Mucosa of descending colon (tissue), 3 donors: Measurements from ENCODE around the gene DIDO1. TPM values are rescaled to one million over a fixed set of nuclear protein-coding genes. Genes with fewer than 3 reads are reported as not detected.
"Not testable (repeated sequence)": the region's sequence is repeated elsewhere in the genome, so short reads cannot be mapped to it uniquely, and the experiment has no call there.

Experiments
- ATAC-seq: fragments of 200-7000 bp; cut with Tn5 transposase; one replicate; pipeline ENCODE4 v1.9.1; 2020; ENCODE audit warnings: mild to moderate bottlenecking, moderate library complexity
- DNase-seq, 3 donors: peaks; one replicate each; pipeline ENCODE4 v3.0.0-alpha.2; 2020
- H3K36me3 ChIP-seq: fragments of 200-600 bp; one replicate; pipeline ENCODE4 v1.8.0; 2021; ENCODE audit warnings: low read depth, mild to moderate bottlenecking
- H3K4me1 ChIP-seq: fragments of 200-600 bp; one replicate; pipeline ENCODE4 v1.8.0; 2021; ENCODE audit warnings: low read depth, mild to moderate bottlenecking
- H3K4me3 ChIP-seq: fragments of 200-600 bp; one replicate; pipeline ENCODE4 v1.8.0; 2021; ENCODE audit warnings: mild to moderate bottlenecking
- H3K9me3 ChIP-seq: fragments of 200-600 bp; one replicate; pipeline ENCODE4 v1.8.0; 2021; ENCODE audit warnings: mild to moderate bottlenecking
- intact Hi-C, 2 donors: fragments of 100-400 bp; cut with DNase I in 1 of 2; cut with micrococcal nuclease in 1 of 2; formaldehyde crosslinking; loops; one replicate each; pipeline versions ENCODE4 v1.11.0 to v1.11.1; 2022; cut with DNase I, micrococcal nuclease
- total RNA-seq, 3 donors: library from RNA; stranded (reverse); fragmentation: NEBNext Ultra II Directional in 2 of 3; extraction: Animal tissue kit (Norgen Biotek cat#: 25700) in 2 of 3; gene quantifications; one replicate each; pipeline versions ENCODE4 v1.2.1 to v1.2.4, GENCODE V29; 2021 to 2023
- TF ChIP-seq, protein P1 (sequence below): fragments of 200-600 bp; IDR thresholded peaks from one replicate; pipeline ENCODE4 v1.8.0; 2022; ENCODE audit warnings: antibody characterized with exemption, mild to moderate bottlenecking
- donor health status: DM: no; HTN: no; CAD: no; lungs with moderate emphysema.
- donor health status: DM: no; HTN: no; CAD: no.
- donor health status: DM: no; HTN: yes; CAD: no.

Gene DIDO1
- total RNA-seq, 3 donors from 2014 or later: 53.4 to 72.5 (median 67.4) TPM

DNA sequence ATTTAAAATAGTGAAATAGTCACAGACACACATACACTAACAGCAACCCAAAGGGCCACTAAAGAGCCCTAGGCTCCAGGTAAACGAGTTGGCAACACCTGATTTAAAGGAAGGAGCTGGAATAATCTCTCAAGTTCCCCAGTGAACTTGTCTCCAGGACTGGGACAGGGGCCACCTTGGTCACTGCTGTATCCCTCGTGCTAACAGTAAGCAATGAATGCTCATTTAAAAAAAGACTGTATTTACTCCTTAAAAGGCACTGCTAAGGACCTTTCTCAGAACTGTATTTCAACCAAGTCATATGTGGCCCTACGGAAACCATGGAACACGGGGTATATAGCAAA, 1.3 kb downstream of the DIDO1 start:
- no peak for DNase-seq
- H3K4me1 ChIP-seq: peaks cover 54% of the 10 kb centered on the region
- intact Hi-C loops: no loop called here
- no peaks in the 10 kb centered on the region for H3K9me3 ChIP-seq
- ATAC-seq: no peak
- H3K4me3 ChIP-seq: peak overlapping the region; percentile 99
- H3K36me3 ChIP-seq: no peaks in the 10 kb centered on the region
- TF ChIP-seq, protein P1, sequence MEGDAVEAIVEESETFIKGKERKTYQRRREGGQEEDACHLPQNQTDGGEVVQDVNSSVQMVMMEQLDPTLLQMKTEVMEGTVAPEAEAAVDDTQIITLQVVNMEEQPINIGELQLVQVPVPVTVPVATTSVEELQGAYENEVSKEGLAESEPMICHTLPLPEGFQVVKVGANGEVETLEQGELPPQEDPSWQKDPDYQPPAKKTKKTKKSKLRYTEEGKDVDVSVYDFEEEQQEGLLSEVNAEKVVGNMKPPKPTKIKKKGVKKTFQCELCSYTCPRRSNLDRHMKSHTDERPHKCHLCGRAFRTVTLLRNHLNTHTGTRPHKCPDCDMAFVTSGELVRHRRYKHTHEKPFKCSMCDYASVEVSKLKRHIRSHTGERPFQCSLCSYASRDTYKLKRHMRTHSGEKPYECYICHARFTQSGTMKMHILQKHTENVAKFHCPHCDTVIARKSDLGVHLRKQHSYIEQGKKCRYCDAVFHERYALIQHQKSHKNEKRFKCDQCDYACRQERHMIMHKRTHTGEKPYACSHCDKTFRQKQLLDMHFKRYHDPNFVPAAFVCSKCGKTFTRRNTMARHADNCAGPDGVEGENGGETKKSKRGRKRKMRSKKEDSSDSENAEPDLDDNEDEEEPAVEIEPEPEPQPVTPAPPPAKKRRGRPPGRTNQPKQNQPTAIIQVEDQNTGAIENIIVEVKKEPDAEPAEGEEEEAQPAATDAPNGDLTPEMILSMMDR: no peak

DNA sequence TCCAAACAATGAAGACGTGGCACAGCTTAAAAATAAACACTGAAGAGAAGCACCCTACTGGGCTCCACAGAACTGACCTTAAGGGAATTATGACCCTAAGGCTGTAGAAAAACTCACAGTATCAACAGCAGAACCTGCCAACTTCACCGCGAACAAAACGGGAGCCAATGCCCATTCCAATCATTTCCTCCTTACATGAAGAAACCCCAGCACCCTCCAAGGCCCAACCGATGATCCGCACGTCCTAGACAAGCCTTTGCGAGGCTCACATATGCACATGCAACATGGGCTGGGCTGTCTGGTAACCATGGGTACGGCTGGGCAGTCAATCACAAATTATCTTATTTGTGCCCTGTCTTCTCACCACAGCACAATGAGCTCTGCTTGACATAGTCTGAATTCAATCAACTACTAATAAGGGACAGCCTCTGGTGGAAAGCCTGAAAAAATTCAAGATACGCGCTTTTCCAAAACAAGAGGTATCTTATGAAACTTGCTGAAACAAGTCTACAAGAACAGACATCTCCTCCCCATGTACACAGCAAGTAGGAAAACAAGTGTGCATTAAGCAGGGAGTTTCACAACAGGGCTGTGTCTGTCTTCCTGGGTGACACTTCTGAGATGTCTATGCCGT, 1.7 kb downstream of the DIDO1 start:
- intact Hi-C loops: no loop called here
- TF ChIP-seq, protein P1: no peak
- peak; percentile 11 for ATAC-seq
- no peaks in the 10 kb centered on the region for H3K36me3 ChIP-seq
- H3K4me3 ChIP-seq: no peak overlapping the region
- peaks cover 53% of the 10 kb centered on the region for H3K4me1 ChIP-seq
- peak in 2 of 3 donors; percentile 47 to 56 for DNase-seq
- no peaks in the 10 kb centered on the region for H3K9me3 ChIP-seq

DNA sequence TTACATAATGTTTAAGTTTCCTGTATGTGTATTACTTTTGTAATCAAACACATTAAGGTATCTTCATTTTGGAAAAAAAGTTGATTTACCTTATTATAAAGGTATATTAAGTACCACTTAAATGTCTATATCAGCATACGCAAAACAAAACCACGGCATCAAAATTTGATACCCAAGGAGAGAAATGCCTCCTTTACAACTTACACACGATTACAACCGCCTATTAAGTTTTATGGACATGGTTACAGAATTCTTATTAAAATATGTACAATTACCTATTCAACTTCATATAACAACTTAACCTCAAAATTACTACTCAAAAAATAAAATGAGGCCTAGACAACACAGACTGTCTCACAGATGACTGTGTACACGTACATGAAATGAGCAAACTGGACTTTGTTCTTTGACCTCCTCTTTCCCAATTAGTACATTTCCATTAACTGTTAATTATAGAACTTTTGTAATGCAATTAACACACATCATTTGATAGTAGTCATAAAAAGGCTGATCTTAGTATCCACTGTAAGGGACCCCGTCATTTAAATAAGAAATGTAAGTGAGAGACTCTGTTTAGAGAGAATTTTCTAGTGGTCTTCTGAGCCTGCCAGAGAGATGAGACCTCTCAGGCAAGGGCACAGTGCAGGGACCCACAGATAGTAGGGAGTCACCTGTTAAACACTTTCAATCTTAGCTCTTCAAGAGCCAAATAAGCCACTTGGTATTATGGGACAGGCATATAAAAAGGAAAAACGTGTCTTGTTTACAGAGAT, 2.5 kb downstream of the DIDO1 start:
- H3K36me3 ChIP-seq: no peaks in the 10 kb centered on the region
- TF ChIP-seq, protein P1: no peak
- no peaks in the 10 kb centered on the region for H3K9me3 ChIP-seq
- ATAC-seq (no peak), DNase-seq (no peak)
- intact Hi-C loops: no loop called here
- no peak overlapping the region for H3K4me3 ChIP-seq
- peaks cover 56% of the 10 kb centered on the region for H3K4me1 ChIP-seq

DNA sequence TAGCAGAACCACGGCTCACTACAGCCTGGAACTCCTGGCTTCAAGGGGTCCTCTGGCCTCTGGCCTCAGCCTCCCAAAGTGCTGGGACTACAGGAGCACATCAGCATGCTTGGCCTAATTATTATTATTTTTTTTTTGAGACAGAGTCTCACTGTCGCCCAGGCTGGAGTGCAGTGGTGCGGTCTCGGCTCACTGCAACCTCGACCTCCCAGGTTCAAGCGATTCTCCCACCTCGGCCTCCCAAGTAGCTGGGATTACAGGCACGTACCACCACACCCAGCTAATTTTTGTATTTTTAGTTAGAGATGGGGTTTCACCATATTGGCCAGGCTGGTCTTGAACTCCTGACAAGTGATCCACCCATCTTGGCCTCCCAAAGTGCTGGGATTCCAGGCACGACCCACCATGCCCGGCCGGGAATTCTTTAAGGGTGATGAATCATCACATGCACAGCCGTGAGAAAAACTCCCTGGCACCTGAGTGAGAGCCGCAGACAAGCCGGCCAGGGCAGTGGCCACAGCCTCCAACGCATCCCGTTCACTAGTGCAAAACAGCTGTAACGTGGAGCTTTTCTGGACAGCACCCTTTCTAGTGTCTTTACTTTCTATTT, 3.1 kb downstream of the DIDO1 start:
- ATAC-seq, intact Hi-C loops, H3K4me3 ChIP-seq, DNase-seq, H3K9me3 ChIP-seq, H3K36me3 ChIP-seq: not testable (repeated sequence)
- peaks cover 55% of the 10 kb centered on the region for H3K4me1 ChIP-seq

GRCh38 chr20:62922451-62922921, 3.8 kb downstream of the DIDO1 start:
- DNase-seq: no peak
- Histone ChIP-seq H3K4me1 (peaks cover 55% of the 10 kb centered on the region), H3K9me3 (no peaks in the 10 kb centered on the region), H3K4me3 (no peak overlapping the region), H3K36me3 (no peaks in the 10 kb centered on the region)
- TF ChIP-seq, protein P1: no peak
- peak; percentile 3 for ATAC-seq
- intact Hi-C loops: no loop called here
